AG04450 (cell line): Measurements from ENCODE around the gene TRDMT1. TPM values are rescaled to one million over a fixed set of nuclear protein-coding genes. Genes with fewer than 3 reads are reported as not detected.

Experiments
- CTCF ChIA-PET: fragments of 300-600, 350-600 bp; formaldehyde crosslinking; extraction: SDS; loops from one replicate; lab custom pipeline; 2022; ENCODE audit warnings: antibody characterized with exemption, inconsistent platforms; lab: Charles Lee
- POLR2A ChIA-PET: fragments of 350-600 bp; formaldehyde crosslinking; extraction: SDS; loops from one replicate; lab custom pipeline; 2021; ENCODE audit warnings: antibody characterized with exemption, inconsistent platforms; lab: Yijun Ruan, JAX
- DNase-seq: peaks from one replicate; pipeline ENCODE4 v3.0.0-alpha.2; 2011; ENCODE audit warnings: low read depth, low spot score
- H3K27ac ChIP-seq: one replicate; pipeline ENCODE4 v1.5.1; 2012; ENCODE audit warnings: low read depth, low read length, control low read depth
- H3K27me3 ChIP-seq: one replicate; pipeline ENCODE4 v1.6.0; 2012; ENCODE audit warnings: low read length; ENCODE audit not compliant: control insufficient read depth, insufficient read depth
- H3K4me3 ChIP-seq: 2 replicates; pipeline ENCODE4 v1.5.1; 2011; ENCODE audit warnings: mild to moderate bottlenecking, low read depth, low read length, control low read depth
- H3K9me3 ChIP-seq: 2 replicates; pipeline ENCODE4 v1.5.1; 2012; ENCODE audit warnings: low read length; ENCODE audit not compliant: control insufficient read depth, insufficient read depth
- CTCF ChIP-seq: IDR thresholded peaks from 2 replicates; pipeline ENCODE4 v1.5.1; 2011; ENCODE audit warnings: low read depth, low read length, control low read depth, inconsistent platforms
- polyA plus RNA-seq: library from polyadenylated mRNA; depleted of rRNA; stranded (reverse); fragments of >200 nt; gene quantifications from 2 replicates; pipeline ENCODE4 v1.2.3, GENCODE V29; 2011

Gene TRDMT1
- polyA plus RNA-seq, 1 experiment, result 7.1 TPM

- peaks cover 4% of the 10 kb centered on the region; the same call in 1 of the 2 replicates for H3K9me3 ChIP-seq
- H3K27ac ChIP-seq, result no peak overlapping the region
- POLR2A ChIA-PET, result no interaction called here
- TF ChIP-seq CTCF, result no peak
- H3K27me3 ChIP-seq, result no peaks in the 10 kb centered on the region
- no peak overlapping the region for H3K4me3 ChIP-seq
- DNase-seq, result no peak
- CTCF ChIA-PET, result interaction anchor here (1.4 kb wide), 1 partner anchor 213 kb away, joined by 3 read pairs; no protein-coding TSS in a partner anchor
Measured at GRCh38 chr10:17196573-17196972, 4.9 kb downstream of the TRDMT1 start.

GRCh38 chr10:17196045-17196444, 5.4 kb downstream of the TRDMT1 start:
- Histone ChIP-seq H3K27ac (no peak overlapping the region), H3K27me3 (no peaks in the 10 kb centered on the region), H3K9me3 (peaks cover 4% of the 10 kb centered on the region; the same call in 1 of the 2 replicates), H3K4me3 (no peak overlapping the region)
- CTCF ChIA-PET, result interaction anchor here (1.4 kb wide), 1 partner anchor 213 kb away, joined by 3 read pairs; no protein-coding TSS in a partner anchor
- DNase-seq, result no peak
- TF ChIP-seq CTCF, result no peak
- POLR2A ChIA-PET, result no interaction called here

GRCh38 chr10:17195083-17195482, 6.4 kb downstream of the TRDMT1 start:
- TF ChIP-seq CTCF, result no peak
- CTCF ChIA-PET, result no interaction called here
- POLR2A ChIA-PET, result no interaction called here

GRCh38 chr10:17190602-17191001, 10.9 kb downstream of the TRDMT1 start:
- no peaks in the 10 kb centered on the region for H3K9me3 ChIP-seq
- H3K27ac ChIP-seq, result no peak overlapping the region
- CTCF ChIA-PET, result interaction anchor here (0.9 kb wide), 1 partner anchor 8 kb away, joined by 4 read pairs; no protein-coding TSS in a partner anchor
- no peak for TF ChIP-seq CTCF
- DNase-seq, result no peak
- POLR2A ChIA-PET, result no interaction called here
- H3K4me3 ChIP-seq, result no peak overlapping the region
- H3K27me3 ChIP-seq, result no peaks in the 10 kb centered on the region

More at GRCh38 chr10:17195083-17195482, 6.4 kb downstream of the TRDMT1 start:
- DNase-seq, result no peak
- no peak overlapping the region for H3K27ac ChIP-seq
- H3K27me3 ChIP-seq, result no peaks in the 10 kb centered on the region
- H3K9me3 ChIP-seq, result peaks cover 4% of the 10 kb centered on the region; the same call in 1 of the 2 replicates
- no peak overlapping the region for H3K4me3 ChIP-seq

DNA sequence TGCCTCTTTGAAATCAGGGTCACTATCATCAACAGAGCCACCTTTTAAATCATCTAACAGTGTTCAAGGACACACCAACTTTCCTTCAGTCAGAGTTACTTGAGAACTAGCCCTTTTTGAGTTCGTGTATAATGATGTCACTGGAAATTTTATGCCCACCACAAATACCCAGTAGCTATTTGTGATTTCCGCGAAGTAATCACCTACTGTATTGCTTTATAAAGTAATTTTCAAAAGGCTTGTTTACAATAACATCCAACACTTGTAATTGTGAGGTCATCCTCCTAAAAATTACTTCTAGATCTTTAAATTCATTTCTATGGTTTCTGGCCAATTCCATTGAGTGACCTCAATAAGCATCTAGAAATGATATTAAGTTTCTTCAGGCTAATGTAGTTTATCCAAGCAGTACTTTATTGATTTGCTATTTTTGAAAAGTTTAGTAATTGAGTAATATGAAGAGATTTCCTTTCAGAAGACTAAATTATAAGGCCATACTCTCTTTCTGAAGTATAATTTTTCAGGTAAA, 12.8 kb downstream of the TRDMT1 start:
- ChIA-PET POLR2A (no interaction called here), CTCF (no interaction called here)
- no peak for TF ChIP-seq CTCF
- DNase-seq, result no peak
- Histone ChIP-seq H3K4me3 (no peak overlapping the region), H3K27me3 (no peaks in the 10 kb centered on the region), H3K27ac (no peak overlapping the region), H3K9me3 (no peaks in the 10 kb centered on the region)
